ENCODE data around the gene FCHO1.
"Not testable (repeated sequence)": the region's sequence is repeated elsewhere in the genome, so short reads cannot be mapped to it uniquely, and the experiment has no call there.

FCHO1 gene

GRCh38 chr19:17794731-17795494, 43.6 kb downstream of the FCHO1 start, which contains the start of gene B3GNT3:
B3GNT3 (plus strand) TSS chr19:17795138; CDS start chr19:17807808, 12,670 bp downstream.
- Histone ChIP-seq H3K9me3 (no peaks in the 10 kb centered on the region), H3K27ac (no peak within 1 kb of the TSS), H3K4me1 (peaks cover 0 to 7% (median 0%) of the 10 kb centered on the region in 4 donors), H3K4me3 (peak within 1 kb of the TSS in 1 of 2 donors; percentile 3), H3K36me3 (no peaks in the 10 kb centered on the region), H3K27me3 (peaks cover 4 to 74% of the 10 kb centered on the region in 2 donors)
- no peak for TF ChIP-seq CTCF (IDR thresholded peaks at IDR 0.05)
- no peak for DNase-seq
- intact Hi-C loops (cut with DNase I; ENCODE audit: low total_unique reads) = no loop called here

GRCh38 chr19:17795495-17795856, 44.2 kb downstream of the FCHO1 start:
- Histone ChIP-seq H3K36me3 (no peaks in the 10 kb centered on the region), H3K4me1 (peaks cover 0 to 7% (median 0%) of the 10 kb centered on the region in 4 donors), H3K4me3 (no peak overlapping the region), H3K27me3 (peaks cover 4 to 72% of the 10 kb centered on the region in 2 donors), H3K27ac (no peak overlapping the region), H3K9me3 (no peaks in the 10 kb centered on the region)
- intact Hi-C loops (cut with DNase I; ENCODE audit: low total_unique reads) = no loop called here
- DNase-seq = no peak
- no peak for TF ChIP-seq CTCF (IDR thresholded peaks at IDR 0.05)

- Histone ChIP-seq H3K9me3 (no peaks in the 10 kb centered on the region), H3K27ac (no peak overlapping the region), H3K27me3 (peaks cover 4 to 80% of the 10 kb centered on the region in 2 donors), H3K4me3 (no peak overlapping the region), H3K36me3 (no peaks in the 10 kb centered on the region), H3K4me1 (peaks cover 0 to 7% (median 0%) of the 10 kb centered on the region in 4 donors)
- intact Hi-C loops (cut with DNase I; ENCODE audit: low total_unique reads) = no loop called here
- TF ChIP-seq CTCF (IDR thresholded peaks at IDR 0.05) = no peak
- no peak for DNase-seq
These were observed 44.9 kb downstream of the FCHO1 start for GRCh38 chr19:17796013-17796837.

GRCh38 chr19:17796838-17797423, 45.7 kb downstream of the FCHO1 start:
- no peak for TF ChIP-seq CTCF (IDR thresholded peaks at IDR 0.05)
- intact Hi-C loops (cut with DNase I; ENCODE audit: low total_unique reads) = no loop called here
- no peaks in the 10 kb centered on the region for H3K9me3 ChIP-seq
- peaks cover 0 to 7% (median 0%) of the 10 kb centered on the region in 4 donors for H3K4me1 ChIP-seq
- H3K4me3 ChIP-seq = no peak overlapping the region
- no peak overlapping the region for H3K27ac ChIP-seq
- H3K36me3 ChIP-seq = no peaks in the 10 kb centered on the region
- no peak for DNase-seq
- peaks cover 4 to 81% of the 10 kb centered on the region in 2 donors for H3K27me3 ChIP-seq

GRCh38 chr19:17797424-17798201, 46.3 kb downstream of the FCHO1 start:
- H3K36me3 ChIP-seq = no peaks in the 10 kb centered on the region
- intact Hi-C loops (cut with DNase I; ENCODE audit: low total_unique reads) = no loop called here
- H3K27ac ChIP-seq = no peak overlapping the region
- H3K9me3 ChIP-seq = no peaks in the 10 kb centered on the region
- H3K4me1 ChIP-seq = peaks cover 0 to 7% (median 0%) of the 10 kb centered on the region in 4 donors
- no peak for DNase-seq
- H3K4me3 ChIP-seq = no peak overlapping the region
- H3K27me3 ChIP-seq = peaks cover 4 to 81% of the 10 kb centered on the region in 2 donors
- TF ChIP-seq CTCF (IDR thresholded peaks at IDR 0.05) = no peak

- intact Hi-C loops (cut with DNase I; ENCODE audit: low total_unique reads); H3K9me3 ChIP-seq; H3K4me3 ChIP-seq; H3K4me1 ChIP-seq; DNase-seq; H3K36me3 ChIP-seq; H3K27ac ChIP-seq: not testable (repeated sequence)
- H3K27me3 ChIP-seq = peaks cover 4 to 77% of the 10 kb centered on the region in 2 donors
These were observed 47.3 kb downstream of the FCHO1 start for GRCh38 chr19:17798599-17798998.
